SW 1271 (cell line): Measurements from ENCODE around the gene UMAD1.

ENCODE experiments used
- DNase-seq, 2 experiments: peaks; one replicate each; lab custom pipeline; 2025; lab: John Stamatoyannopoulos, UW

UMAD1 gene

GRCh38 chr7:7830122-7830878 is 189.7 kb downstream of the UMAD1 start:
- no peak for DNase-seq

DNA sequence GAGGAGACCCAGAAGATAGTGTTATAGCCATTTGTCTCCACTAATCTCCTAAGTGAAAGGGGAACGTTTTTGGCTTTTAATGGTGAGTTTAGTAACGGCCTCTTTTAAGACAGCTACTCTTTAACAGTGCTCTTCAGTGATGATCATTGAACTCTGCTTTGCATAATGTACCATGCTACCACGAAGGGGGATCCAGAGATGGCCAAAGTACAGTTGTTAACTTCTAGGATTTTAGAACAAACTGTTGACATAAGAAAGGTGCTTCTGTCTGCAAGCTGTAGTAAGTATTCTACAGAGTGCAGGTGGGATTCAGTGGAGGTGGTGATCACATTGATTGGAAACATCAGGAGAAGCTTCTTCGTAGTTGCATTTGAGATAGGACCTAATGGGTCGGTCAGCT is 192.0 kb downstream of the UMAD1 start:
- no peak for DNase-seq

GRCh38 chr7:7834761-7835160 is 194.2 kb downstream of the UMAD1 start:
- no peak for DNase-seq

GRCh38 chr7:7841027-7841426 is 200.5 kb downstream of the UMAD1 start:
- DNase-seq: no peak

- DNase-seq: no peak
Observed at GRCh38 chr7:7843240-7843639, 202.7 kb downstream of the UMAD1 start.

DNA sequence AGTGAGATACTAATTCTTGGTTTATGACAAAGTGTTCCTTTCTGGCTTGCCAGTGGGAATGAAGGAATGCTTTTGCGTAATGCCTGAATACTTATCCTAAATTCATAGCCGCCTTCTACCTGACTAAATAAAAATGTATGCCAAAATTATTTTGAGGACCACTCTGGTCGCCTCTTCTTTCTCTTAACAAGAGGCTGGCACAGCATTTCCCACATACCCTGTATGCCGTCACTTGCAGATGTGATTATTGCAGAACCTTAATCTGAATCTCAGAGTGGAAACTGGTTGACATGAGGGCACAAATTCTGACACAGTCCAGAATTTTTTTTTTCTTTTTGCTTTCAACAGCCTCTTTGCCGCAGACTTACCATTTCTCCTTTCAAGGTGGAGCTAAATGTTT is 203.4 kb downstream of the UMAD1 start:
- no peak for DNase-seq

DNA sequence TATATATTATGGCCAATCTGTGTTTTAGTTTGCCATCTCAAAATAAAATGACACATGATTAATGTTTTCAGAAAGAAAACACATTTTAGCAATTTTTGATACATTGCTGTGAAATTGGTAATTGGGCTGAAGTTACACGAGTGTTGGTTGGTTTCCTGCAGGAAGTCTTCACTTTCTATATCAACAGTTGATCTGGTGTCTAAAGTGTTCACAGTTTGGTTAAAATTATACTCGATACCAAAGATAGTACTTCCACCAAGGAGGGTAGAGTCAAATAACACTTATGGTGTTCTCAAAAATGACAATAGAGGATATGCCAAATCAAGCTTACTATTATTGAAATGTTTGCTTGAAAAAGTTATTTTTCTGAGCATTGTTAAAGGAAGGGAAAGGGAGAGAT is 207.7 kb downstream of the UMAD1 start:
- DNase-seq: no peak

GRCh38 chr7:7848892-7849291 is 208.3 kb downstream of the UMAD1 start:
- DNase-seq: no peak

- DNase-seq: no peak
Observed at GRCh38 chr7:7850150-7850549, 209.6 kb downstream of the UMAD1 start.

GRCh38 chr7:7851381-7851780 is 210.8 kb downstream of the UMAD1 start:
- no peak for DNase-seq

DNA sequence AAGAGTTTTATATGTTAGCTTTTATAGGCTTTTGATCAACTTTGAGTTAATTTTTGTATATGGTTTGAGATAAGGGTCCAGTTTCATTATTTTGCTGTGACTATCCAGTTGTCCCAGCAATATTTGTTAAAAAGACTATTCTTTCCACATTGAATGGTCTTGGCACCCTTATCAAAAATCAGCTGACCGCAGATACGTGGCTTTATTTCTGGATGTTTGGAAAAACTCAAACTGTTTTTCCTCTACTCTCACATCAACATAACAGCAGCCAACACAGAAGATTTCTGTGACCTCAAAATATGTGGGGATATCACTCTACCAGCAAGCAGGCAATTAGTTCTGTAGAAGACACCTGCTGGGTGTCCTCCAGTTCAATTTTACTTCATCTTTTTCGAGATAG is 211.4 kb downstream of the UMAD1 start:
- DNase-seq: no peak

GRCh38 chr7:7857143-7857583 is 216.6 kb downstream of the UMAD1 start:
- no peak for DNase-seq

GRCh38 chr7:7858559-7858958 is 218.0 kb downstream of the UMAD1 start:
- DNase-seq: no peak

- DNase-seq: no peak
Observed at GRCh38 chr7:7859411-7859810, 218.9 kb downstream of the UMAD1 start.

DNA sequence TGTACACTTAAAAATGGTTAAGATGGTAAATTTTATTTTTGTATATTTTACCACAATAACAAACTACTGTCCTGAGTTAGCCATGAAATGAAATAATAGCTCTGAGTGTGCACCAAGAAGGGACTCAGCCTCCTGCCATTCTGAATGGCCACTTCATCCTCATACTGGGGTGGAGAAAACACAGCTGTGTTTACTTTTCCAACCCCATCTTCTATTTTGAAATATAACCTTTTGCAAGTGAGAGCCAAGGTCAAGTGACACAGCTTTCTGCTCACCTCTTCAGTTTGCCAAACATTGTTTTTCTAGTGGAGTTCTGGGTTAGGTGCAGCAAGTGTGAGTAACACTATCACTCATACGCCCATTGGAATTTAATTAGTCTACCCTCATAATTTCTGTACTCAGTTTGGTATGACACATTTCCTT is 220.7 kb downstream of the UMAD1 start:
- peak; percentile 49 to 66 for DNase-seq

DNA sequence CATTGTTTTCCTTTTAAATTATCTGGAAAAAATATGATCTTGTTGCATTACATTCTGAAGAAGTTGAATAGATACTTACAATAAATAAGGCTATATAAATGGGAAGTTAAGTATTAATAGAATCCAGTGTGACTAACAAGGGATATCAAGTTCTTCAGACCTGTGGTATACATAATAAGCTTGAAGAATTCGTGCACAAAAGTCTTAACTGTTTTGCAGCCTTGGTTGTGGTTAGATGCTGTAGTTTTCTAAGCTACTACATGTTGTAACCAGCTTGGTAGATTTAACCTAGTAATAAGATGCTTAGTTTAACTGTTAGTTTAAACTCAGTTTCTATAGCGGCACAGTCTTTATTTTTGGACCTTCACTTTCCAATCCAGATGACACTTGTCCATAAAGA is 221.8 kb downstream of the UMAD1 start:
- no peak for DNase-seq

DNA sequence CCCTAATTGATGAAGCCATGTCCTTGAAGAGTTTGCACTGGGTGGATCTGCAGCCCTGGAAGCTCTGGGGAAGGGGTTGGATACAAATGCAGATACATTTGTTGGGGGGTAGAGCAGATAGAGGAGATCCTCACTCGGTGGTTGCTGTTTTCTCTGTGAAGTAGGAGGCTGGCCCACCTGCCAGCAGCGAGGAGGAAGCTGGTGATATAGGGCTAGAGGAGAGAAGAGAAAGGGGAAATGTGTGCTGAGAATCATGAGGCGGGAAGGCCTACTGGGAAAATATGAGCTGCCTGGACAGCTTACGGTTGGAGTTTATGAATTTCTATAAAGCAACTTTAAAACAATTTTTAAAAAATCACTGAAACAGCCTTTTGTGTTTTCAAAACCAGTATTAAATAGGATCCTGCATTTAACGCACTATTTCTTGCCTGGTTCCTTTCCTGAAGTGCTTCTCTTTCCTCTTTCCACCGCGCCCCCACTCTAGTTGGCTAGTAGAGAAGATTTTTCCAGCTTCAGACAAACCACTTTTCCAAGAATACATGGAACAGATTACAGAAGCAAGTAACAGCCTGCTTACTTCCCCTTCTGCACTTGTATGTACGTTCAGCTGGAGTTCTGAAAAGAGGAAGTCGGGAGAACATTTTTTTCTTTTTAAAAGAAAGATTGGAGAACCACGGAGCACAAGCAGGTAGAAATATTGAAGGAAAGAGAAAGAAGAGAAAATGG is 227.5 kb downstream of the UMAD1 start:
- no peak for DNase-seq

DNA sequence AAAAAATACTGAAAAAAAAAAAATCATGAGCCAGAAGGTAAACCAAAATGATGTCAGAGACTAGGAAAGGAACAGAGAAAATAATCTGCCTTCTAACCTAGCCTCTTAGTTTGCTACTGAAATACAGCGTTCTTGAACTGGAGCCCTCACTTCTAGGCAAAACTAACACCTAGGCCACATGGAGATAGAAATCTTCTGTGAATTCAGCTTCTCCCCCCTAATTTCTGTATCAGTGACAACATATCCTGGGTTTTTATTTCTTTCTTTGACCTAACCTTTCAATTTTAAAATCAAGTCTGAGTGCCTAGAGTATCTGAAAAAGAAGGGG is 228.0 kb downstream of the UMAD1 start:
- DNase-seq: no peak

GRCh38 chr7:7869036-7869435 is 228.5 kb downstream of the UMAD1 start:
- DNase-seq: no peak

- no peak for DNase-seq
Observed at GRCh38 chr7:7869651-7870050, 229.1 kb downstream of the UMAD1 start.

- DNase-seq: no peak
Observed at GRCh38 chr7:7870555-7870954, 230.0 kb downstream of the UMAD1 start.

- DNase-seq: no peak
Observed at GRCh38 chr7:7876419-7876818, 235.9 kb downstream of the UMAD1 start.

GRCh38 chr7:7881581-7881980 is 241.0 kb downstream of the UMAD1 start:
- DNase-seq: no peak

DNA sequence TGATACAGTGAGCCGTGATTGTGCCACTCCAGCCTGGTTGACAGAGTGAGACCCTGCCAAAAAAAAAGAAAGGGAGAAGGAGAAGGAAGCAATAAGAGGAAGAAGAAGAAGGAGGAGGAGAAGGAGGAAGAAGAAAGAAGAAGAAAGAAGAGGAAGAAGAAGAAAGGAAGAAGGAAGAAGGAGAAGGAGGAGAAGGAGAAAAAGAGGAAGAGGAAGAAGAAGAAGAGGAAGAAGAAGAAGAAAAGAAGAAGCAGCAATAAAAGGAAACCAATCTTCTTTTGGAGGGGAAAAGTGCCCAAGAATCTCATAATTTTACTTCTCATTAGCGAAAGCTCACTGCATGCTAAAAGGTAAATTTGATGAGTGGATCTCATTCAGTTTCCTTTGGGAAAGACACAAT is 242.3 kb downstream of the UMAD1 start:
- DNase-seq: no peak
